Fibroblast of skin of left quadriceps (primary cell): ENCODE results near the gene CHCHD6.

Source experiments
- DNase-seq, 2 experiments: peaks; one replicate each; pipeline ENCODE4 v3.0.0-alpha.2; 2013; ENCODE audit warnings: low read depth in 2 of 2

CHCHD6 gene

GRCh38 chr3:126992216-126992615 is 288.2 kb downstream of the CHCHD6 start:
- no peak for DNase-seq

GRCh38 chr3:126992776-126993175 is 288.7 kb downstream of the CHCHD6 start:
- DNase-seq: no peak

GRCh38 chr3:126993436-126993835 is 289.4 kb downstream of the CHCHD6 start:
- DNase-seq: no peak

- no peak for DNase-seq
These were observed 290.7 kb downstream of the CHCHD6 start for GRCh38 chr3:126994661-126995245.

GRCh38 chr3:126995254-126995780 is 291.3 kb downstream of the CHCHD6 start:
- no peak for DNase-seq

GRCh38 chr3:126995926-126996512 is 292.0 kb downstream of the CHCHD6 start:
- DNase-seq: no peak

GRCh38 chr3:126996905-126997304 is 292.9 kb downstream of the CHCHD6 start:
- DNase-seq: no peak

- no peak for DNase-seq
These were observed 293.5 kb downstream of the CHCHD6 start for GRCh38 chr3:126997455-126998038.

- DNase-seq: no peak
These were observed 294.3 kb downstream of the CHCHD6 start for GRCh38 chr3:126998320-126998719.

GRCh38 chr3:126998728-126999127 is 294.7 kb downstream of the CHCHD6 start:
- no peak for DNase-seq

- DNase-seq: no peak
These were observed 295.3 kb downstream of the CHCHD6 start for GRCh38 chr3:126999383-126999782.

GRCh38 chr3:127000119-127000518 is 296.1 kb downstream of the CHCHD6 start:
- DNase-seq: no peak

GRCh38 chr3:127000761-127001160 is 296.7 kb downstream of the CHCHD6 start:
- DNase-seq: no peak

GRCh38 chr3:127001486-127002194 is 297.6 kb downstream of the CHCHD6 start:
- DNase-seq: no peak

- peak; percentile 82 to 83 for DNase-seq
These were observed 298.4 kb downstream of the CHCHD6 start for GRCh38 chr3:127002195-127003174.

GRCh38 chr3:127003175-127003555 is 299.1 kb downstream of the CHCHD6 start:
- DNase-seq: no peak

- DNase-seq: no peak
These were observed 299.7 kb downstream of the CHCHD6 start for GRCh38 chr3:127003601-127004280.

GRCh38 chr3:127004641-127005397 is 300.8 kb downstream of the CHCHD6 start:
- no peak for DNase-seq

GRCh38 chr3:127005864-127006500 is 301.9 kb downstream of the CHCHD6 start:
- DNase-seq: no peak
